H9 (cell line): Measurements from ENCODE around the gene UGT2B11. TPM values are rescaled to one million over a fixed set of nuclear protein-coding genes. Genes with fewer than 3 reads are reported as not detected.
"Not testable (repeated sequence)": the region's sequence is repeated elsewhere in the genome, so short reads cannot be mapped to it uniquely, and the experiment has no call there.

Source experiments
- DNase-seq: peaks from one replicate; pipeline ENCODE4 v3.0.0-alpha.2; 2017
- H2AFZ ChIP-seq: one replicate; pipeline ENCODE4 v1.6.1; 2013; ENCODE audit warnings: mild to moderate bottlenecking, low read length, control low read depth, moderate library complexity
- H2AK5ac ChIP-seq: 2 replicates; pipeline ENCODE4 v1.6.1; 2013; ENCODE audit warnings: low read length, control low read depth, mixed read lengths; ENCODE audit not compliant: insufficient read length
- H2BK120ac ChIP-seq: one replicate; pipeline ENCODE4 v1.6.1; 2013; ENCODE audit warnings: low read depth, mild to moderate bottlenecking, low read length, control low read depth, inconsistent platforms; ENCODE audit not compliant: poor library complexity, severe bottlenecking
- H2BK12ac ChIP-seq: 2 replicates; pipeline ENCODE4 v1.6.1; 2013; ENCODE audit warnings: low read length, control low read depth, mixed read lengths, low read depth; ENCODE audit not compliant: insufficient read length
- H2BK15ac ChIP-seq: 2 replicates; pipeline ENCODE4 v1.6.1; 2013; ENCODE audit warnings: low read depth, low read length, control low read depth
- H2BK20ac ChIP-seq: one replicate; pipeline ENCODE4 v1.6.1; 2013; ENCODE audit warnings: low read depth, mild to moderate bottlenecking, low read length, control low read depth, inconsistent platforms; ENCODE audit not compliant: poor library complexity, severe bottlenecking
- H2BK5ac ChIP-seq: 2 replicates; pipeline ENCODE4 v1.6.1; 2013; ENCODE audit warnings: low read length, control low read depth, mixed read lengths; ENCODE audit not compliant: insufficient read length
- H3K14ac ChIP-seq: 2 replicates; pipeline ENCODE4 v1.6.1; 2013; ENCODE audit warnings: low read length, control low read depth; ENCODE audit not compliant: insufficient read depth
- H3K18ac ChIP-seq: 2 replicates; pipeline ENCODE4 v1.6.1; 2013; ENCODE audit warnings: low read depth, mild to moderate bottlenecking, mixed read lengths, low read length, control low read depth; ENCODE audit not compliant: insufficient read length
- H3K23ac ChIP-seq: 2 replicates; pipeline ENCODE4 v1.6.1; 2013; ENCODE audit warnings: low read length, control low read depth, mixed read lengths, low read depth; ENCODE audit not compliant: insufficient read length
- H3K23me2 ChIP-seq: 2 replicates; pipeline ENCODE4 v1.6.1; 2013; ENCODE audit warnings: low read depth, mild to moderate bottlenecking, mixed read lengths, low read length, control low read depth; ENCODE audit not compliant: insufficient read length, poor library complexity, severe bottlenecking
- H3K27ac ChIP-seq: 2 replicates; pipeline ENCODE4 v1.5.1; 2013; ENCODE audit warnings: low read length, control low read depth, mixed read lengths, low read depth; ENCODE audit not compliant: insufficient read length
- H3K27me3 ChIP-seq: 2 replicates; pipeline ENCODE4 v1.6.1; 2013; ENCODE audit warnings: low read length, control low read depth, inconsistent platforms; ENCODE audit not compliant: insufficient read depth
- H3K4ac ChIP-seq: 2 replicates; pipeline ENCODE4 v1.6.1; 2013; ENCODE audit warnings: low read depth, mild to moderate bottlenecking, control low read depth, inconsistent platforms, low read length, moderate library complexity
- H3K4me1 ChIP-seq: 2 replicates; pipeline ENCODE4 v1.6.1; 2013; ENCODE audit warnings: low read length, control low read depth, inconsistent platforms; ENCODE audit not compliant: insufficient read depth
- H3K4me2 ChIP-seq: 2 replicates; pipeline ENCODE4 v1.6.1; 2013; ENCODE audit warnings: low read length, control low read depth, mixed read lengths; ENCODE audit not compliant: insufficient read length, insufficient read depth
- H3K56ac ChIP-seq: 2 replicates; pipeline ENCODE4 v1.6.1; 2013; ENCODE audit warnings: low read depth, mild to moderate bottlenecking, mixed read lengths, low read length, control low read depth; ENCODE audit not compliant: insufficient read length
- H3K79me1 ChIP-seq: 2 replicates; pipeline ENCODE4 v1.6.1; 2013; ENCODE audit warnings: low read depth, mild to moderate bottlenecking, moderate library complexity, low read length, control low read depth, inconsistent platforms; ENCODE audit not compliant: insufficient read depth, poor library complexity, severe bottlenecking
- H3K79me2 ChIP-seq: 2 replicates; pipeline ENCODE4 v1.6.1; 2013; ENCODE audit warnings: low read length, control low read depth, inconsistent platforms; ENCODE audit not compliant: insufficient read depth
- H3K9ac ChIP-seq: 2 replicates; pipeline ENCODE4 v1.6.1; 2013; ENCODE audit warnings: low read length, control low read depth, mixed read lengths; ENCODE audit not compliant: insufficient read length; ENCODE audit errors: extremely low read depth
- H3K9me3 ChIP-seq: one replicate; pipeline ENCODE4 v1.6.1; 2013; ENCODE audit warnings: low read depth, low read length, inconsistent platforms; ENCODE audit not compliant: control insufficient read depth
- H3T11ph ChIP-seq: one replicate; pipeline ENCODE4 v1.6.1; 2013; ENCODE audit warnings: mild to moderate bottlenecking, low read length, control low read depth, inconsistent platforms
- H4K20me1 ChIP-seq: one replicate; pipeline ENCODE4 v1.6.1; 2013; ENCODE audit not compliant: control insufficient read depth, insufficient read length, insufficient read depth
- H4K5ac ChIP-seq: 2 replicates; pipeline ENCODE4 v1.6.1; 2013; ENCODE audit warnings: low read depth, mild to moderate bottlenecking, mixed read lengths, low read length, control low read depth; ENCODE audit not compliant: insufficient read length
- H4K8ac ChIP-seq: replicated peaks from 2 replicates; pipeline ENCODE4 v1.6.1; 2013; ENCODE audit warnings: low read length, control low read depth, mixed read lengths, low read depth; ENCODE audit not compliant: insufficient read length
- H4K91ac ChIP-seq: 2 replicates; pipeline ENCODE4 v1.6.1; 2013; ENCODE audit warnings: low read depth, mild to moderate bottlenecking, moderate library complexity, mixed read lengths, low read length, control low read depth; ENCODE audit not compliant: insufficient read length
- H3K27ac Mint-ChIP-seq, 3 experiments: 2 replicates in 2 of 3; 3 replicates in 1 of 3; pipeline ENCODE4 v1.8.0; 2020 to 2021; ENCODE audit warnings: mixed read lengths in 3 of 3, mild to moderate bottlenecking in 1 of 3, moderate library complexity in 1 of 3
- H3K27me3 Mint-ChIP-seq: 2 replicates; pipeline ENCODE4 v1.8.0; 2021; ENCODE audit warnings: low read depth, mild to moderate bottlenecking, moderate library complexity, mixed read lengths
- H3K36me3 Mint-ChIP-seq, 3 experiments: 2 replicates in 2 of 3; 3 replicates in 1 of 3; pipeline ENCODE4 v1.8.0; 2020 to 2021; ENCODE audit warnings: low read depth in 3 of 3, mixed read lengths in 3 of 3; ENCODE audit not compliant: insufficient read depth in 1 of 3
- H3K4me1 Mint-ChIP-seq, 2 experiments: 2 replicates each; pipeline ENCODE4 v1.8.0; 2020; ENCODE audit warnings: mixed read lengths in 2 of 2
- H3K4me3 Mint-ChIP-seq, 2 experiments: 2 replicates in 1 of 2; 3 replicates in 1 of 2; pipeline ENCODE4 v1.8.0; 2020 to 2021; ENCODE audit warnings: mild to moderate bottlenecking in 2 of 2, mixed read lengths in 2 of 2, moderate library complexity in 1 of 2
- H3K9me3 Mint-ChIP-seq, 2 experiments: 2 replicates in 1 of 2; 3 replicates in 1 of 2; pipeline ENCODE4 v1.8.0; 2020; ENCODE audit warnings: mild to moderate bottlenecking in 2 of 2, mixed read lengths in 2 of 2, moderate library complexity in 1 of 2
- WGBS: extraction: QIAGEN DNeasy Blood & Tissue Kit; methylation state at CpG from one replicate; pipeline ENCODE4 v1.1.7; 2013; ENCODE audit warnings: missing lambda C conversion rate, low lambda C conversion rate, mixed read lengths; ENCODE audit not compliant: insufficient read length; ENCODE audit errors: extremely low coverage; 5-methylcytosine and 5-hydroxymethylcytosine counted together
- long read RNA-seq: library from polyadenylated mRNA; unstranded; transcript quantifications from one replicate; pipeline ENCODE4 v2.0.0, GENCODE V29; 2020
- total RNA-seq: library from RNA; stranded (reverse); gene quantifications from 2 replicates; pipeline ENCODE4 v1.2.1, GENCODE V29; 2021
- TF ChIP-seq, protein P1 (sequence below): fragments of 200-600 bp; sonication (generic); conservative IDR thresholded peaks from 3 replicates; pipeline ENCODE4 v1.8.0; 2021; ENCODE audit warnings: antibody characterized with exemption, mild to moderate bottlenecking

The UGT2B11 gene
- total RNA-seq, result not detected in 2 replicates
- long read RNA-seq, result 0 reads

DNA sequence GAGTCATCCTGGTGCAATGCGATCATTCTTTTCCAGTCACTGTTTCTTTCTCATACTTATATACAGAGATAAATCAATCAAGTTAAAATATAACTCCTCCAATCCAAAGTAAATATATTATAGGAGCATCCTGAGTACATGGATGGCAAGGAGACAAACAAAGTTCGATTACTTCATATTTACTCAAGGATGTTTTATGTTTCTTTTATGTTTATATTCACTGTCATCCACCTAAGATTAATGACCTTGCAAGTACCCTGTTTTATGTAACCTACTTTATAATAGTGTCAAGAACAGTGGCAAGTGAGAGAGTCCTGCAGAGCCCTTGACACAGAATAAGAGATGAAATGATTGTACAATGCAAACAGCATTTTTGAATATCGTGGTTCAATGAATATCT lies at the start of gene UGT2B11:
TSS of gene UGT2B11 (minus strand) at position 33 of the 400 bp plus-strand sequence. CDS start at position 7, 26 bp downstream.
- Histone ChIP-seq H4K91ac (no peak within 1 kb of the TSS), H2BK12ac (no peak within 1 kb of the TSS), H3K23ac (no peak within 1 kb of the TSS), H3T11ph (no peak within 1 kb of the TSS), H3K23me2 (no peaks in the 10 kb centered on the region), H2BK15ac (no peak within 1 kb of the TSS), H3K18ac (no peak within 1 kb of the TSS), H3K79me2 (no peaks in the 10 kb centered on the region), H3K4me2 (no peak within 1 kb of the TSS), H3K4ac (no peak within 1 kb of the TSS), H2AFZ (no peak within 1 kb of the TSS), H3K4me1 (no peaks in the 10 kb centered on the region), H2BK5ac (no peak within 1 kb of the TSS), H3K9me3 (no peaks in the 10 kb centered on the region), H4K5ac (no peak within 1 kb of the TSS), H3K9ac (no peak within 1 kb of the TSS), H3K27ac (no peak within 1 kb of the TSS), H3K14ac (no peak within 1 kb of the TSS), H4K8ac (no peak within 1 kb of the TSS), H3K56ac (no peak within 1 kb of the TSS), H2BK20ac (no peak within 1 kb of the TSS), H3K27me3 (no peaks in the 10 kb centered on the region), H2AK5ac (no peak within 1 kb of the TSS), H4K20me1 (no peaks in the 10 kb centered on the region), H2BK120ac (no peak within 1 kb of the TSS), H3K79me1 (no peaks in the 10 kb centered on the region)
- no CpG with 5 or more reads among the region's 3 CpGs for WGBS
- Mint-ChIP-seq H3K27me3 (no peaks in the 10 kb centered on the region), H3K27ac (no peak within 1 kb of the TSS), H3K4me3 (no peak within 1 kb of the TSS), H3K4me1 (peaks cover 2 to 6% of the 10 kb centered on the region in 2 experiments; a peak in 2 of 4 replicates), H3K9me3 (no peaks in the 10 kb centered on the region), H3K36me3 (no peaks in the 10 kb centered on the region; a peak in 1 of 7 replicates)
- TF ChIP-seq, protein P1, sequence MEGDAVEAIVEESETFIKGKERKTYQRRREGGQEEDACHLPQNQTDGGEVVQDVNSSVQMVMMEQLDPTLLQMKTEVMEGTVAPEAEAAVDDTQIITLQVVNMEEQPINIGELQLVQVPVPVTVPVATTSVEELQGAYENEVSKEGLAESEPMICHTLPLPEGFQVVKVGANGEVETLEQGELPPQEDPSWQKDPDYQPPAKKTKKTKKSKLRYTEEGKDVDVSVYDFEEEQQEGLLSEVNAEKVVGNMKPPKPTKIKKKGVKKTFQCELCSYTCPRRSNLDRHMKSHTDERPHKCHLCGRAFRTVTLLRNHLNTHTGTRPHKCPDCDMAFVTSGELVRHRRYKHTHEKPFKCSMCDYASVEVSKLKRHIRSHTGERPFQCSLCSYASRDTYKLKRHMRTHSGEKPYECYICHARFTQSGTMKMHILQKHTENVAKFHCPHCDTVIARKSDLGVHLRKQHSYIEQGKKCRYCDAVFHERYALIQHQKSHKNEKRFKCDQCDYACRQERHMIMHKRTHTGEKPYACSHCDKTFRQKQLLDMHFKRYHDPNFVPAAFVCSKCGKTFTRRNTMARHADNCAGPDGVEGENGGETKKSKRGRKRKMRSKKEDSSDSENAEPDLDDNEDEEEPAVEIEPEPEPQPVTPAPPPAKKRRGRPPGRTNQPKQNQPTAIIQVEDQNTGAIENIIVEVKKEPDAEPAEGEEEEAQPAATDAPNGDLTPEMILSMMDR, result no peak
- no peak for DNase-seq

DNA sequence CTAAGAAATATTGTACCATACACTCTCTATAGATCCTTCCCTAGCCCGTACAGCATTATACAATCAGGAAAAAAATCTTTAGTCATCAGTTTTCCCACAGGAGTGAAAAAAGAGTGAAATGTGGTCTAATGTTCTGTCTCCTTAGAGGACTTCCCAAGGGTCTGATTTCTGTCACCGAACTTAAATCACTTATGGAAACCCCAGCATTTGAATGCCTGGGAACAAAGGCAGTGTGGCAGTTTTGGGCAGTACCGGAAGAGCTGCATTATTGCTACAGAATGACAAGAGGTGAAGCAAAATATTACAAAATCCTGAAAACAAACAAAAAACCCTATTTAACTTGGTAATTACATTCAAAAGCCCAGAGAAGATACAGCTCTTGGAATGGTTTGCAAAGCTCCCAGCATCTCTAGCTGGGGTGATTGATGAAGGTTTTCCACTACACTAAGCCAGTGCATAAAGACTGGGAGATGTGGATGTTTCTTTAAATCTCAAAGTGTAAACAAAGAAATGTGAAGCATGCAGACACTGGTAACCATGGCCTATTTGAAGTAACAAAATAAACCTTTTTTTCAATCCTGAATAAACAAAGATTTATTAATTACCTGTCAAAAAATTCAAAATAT lies 38.7 kb upstream of the UGT2B11 start:
- not testable (repeated sequence) for H3K79me2 ChIP-seq, H3K23ac ChIP-seq, H3K27me3 Mint-ChIP-seq, H3K14ac ChIP-seq, H2BK20ac ChIP-seq, H3T11ph ChIP-seq, H3K4me1 ChIP-seq, H3K79me1 ChIP-seq, H3K9ac ChIP-seq, H3K9me3 ChIP-seq, H2BK5ac ChIP-seq, DNase-seq, H2BK120ac ChIP-seq, H3K27ac Mint-ChIP-seq, H4K5ac ChIP-seq, H2BK12ac ChIP-seq, H4K91ac ChIP-seq, H2BK15ac ChIP-seq, H4K20me1 ChIP-seq, H4K8ac ChIP-seq, H3K23me2 ChIP-seq, H3K36me3 Mint-ChIP-seq, H2AK5ac ChIP-seq, H2AFZ ChIP-seq, H3K27me3 ChIP-seq, H3K56ac ChIP-seq, H3K9me3 Mint-ChIP-seq, H3K4me3 Mint-ChIP-seq, H3K18ac ChIP-seq, H3K4me1 Mint-ChIP-seq, H3K27ac ChIP-seq, H3K4me2 ChIP-seq, H3K4ac ChIP-seq
- no CpG with 5 or more reads among the region's 3 CpGs for WGBS
